Stimulated activated CD4-positive, alpha-beta T cell treated with anti-CD3 and anti-CD28 coated beads, Interleukin-2, amount 100 ng/mL, for 24 hours (primary cell): ENCODE data around the gene ATG9B.
"Not testable (repeated sequence)": the region's sequence is repeated elsewhere in the genome, so short reads cannot be mapped to it uniquely, and the experiment has no call there.

Source experiments
- DNase-seq, 2 donors: peaks; one replicate each; pipeline ENCODE4 v3.0.0-alpha.2; 2020

The ATG9B gene

DNA sequence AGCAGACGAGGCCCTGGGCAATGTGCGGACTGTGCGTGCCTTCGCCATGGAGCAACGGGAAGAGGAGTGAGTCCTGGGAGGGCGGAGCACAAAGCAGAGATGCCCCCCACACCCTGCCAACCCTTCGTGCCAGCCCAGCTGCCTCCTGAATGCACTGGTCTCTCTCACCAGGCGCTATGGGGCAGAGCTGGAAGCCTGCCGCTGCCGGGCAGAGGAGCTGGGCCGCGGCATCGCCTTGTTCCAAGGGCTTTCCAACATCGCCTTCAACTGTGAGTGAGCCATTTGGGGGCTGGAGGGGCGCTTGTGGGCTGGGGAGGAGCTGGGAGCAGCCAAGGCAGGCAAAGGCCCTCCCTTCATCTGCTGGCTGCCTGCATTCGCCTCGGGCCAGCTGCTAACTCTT lies 11.6 kb upstream of the ATG9B start:
- DNase-seq = no peak

DNA sequence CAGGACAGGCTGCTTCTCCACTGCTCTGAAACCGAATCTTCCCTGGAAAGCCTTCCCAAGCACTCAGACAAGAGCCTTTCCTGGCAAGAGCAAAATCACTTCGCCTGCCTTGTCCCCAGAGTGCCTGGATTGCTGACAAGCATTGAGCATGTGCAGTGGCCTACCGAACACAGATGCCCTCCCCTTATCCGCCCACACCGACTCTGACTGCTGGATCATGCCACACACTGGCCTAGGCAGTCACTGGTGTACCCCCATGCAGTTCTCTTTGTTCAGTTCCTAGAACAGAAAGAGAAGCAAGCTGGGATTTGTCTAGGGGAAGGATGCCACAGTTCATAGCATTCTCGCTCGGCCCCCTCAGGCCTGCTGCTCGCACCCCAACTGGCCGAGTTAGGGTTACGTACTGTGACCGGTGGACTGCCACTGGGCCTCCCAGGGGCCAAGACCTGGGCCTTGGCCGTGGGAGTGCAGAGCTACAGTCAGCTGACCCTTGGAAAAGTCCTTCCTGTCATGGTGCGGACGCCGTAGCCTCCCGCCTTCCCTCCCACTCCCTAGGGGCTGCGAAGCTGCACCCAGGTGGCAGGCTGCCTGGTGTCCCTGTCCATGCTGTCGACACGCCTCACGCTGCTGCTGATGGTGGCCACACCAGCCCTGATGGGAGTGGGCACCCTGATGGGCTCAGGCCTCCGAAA lies 10.9 kb upstream of the ATG9B start:
- DNase-seq = no peak

DNA sequence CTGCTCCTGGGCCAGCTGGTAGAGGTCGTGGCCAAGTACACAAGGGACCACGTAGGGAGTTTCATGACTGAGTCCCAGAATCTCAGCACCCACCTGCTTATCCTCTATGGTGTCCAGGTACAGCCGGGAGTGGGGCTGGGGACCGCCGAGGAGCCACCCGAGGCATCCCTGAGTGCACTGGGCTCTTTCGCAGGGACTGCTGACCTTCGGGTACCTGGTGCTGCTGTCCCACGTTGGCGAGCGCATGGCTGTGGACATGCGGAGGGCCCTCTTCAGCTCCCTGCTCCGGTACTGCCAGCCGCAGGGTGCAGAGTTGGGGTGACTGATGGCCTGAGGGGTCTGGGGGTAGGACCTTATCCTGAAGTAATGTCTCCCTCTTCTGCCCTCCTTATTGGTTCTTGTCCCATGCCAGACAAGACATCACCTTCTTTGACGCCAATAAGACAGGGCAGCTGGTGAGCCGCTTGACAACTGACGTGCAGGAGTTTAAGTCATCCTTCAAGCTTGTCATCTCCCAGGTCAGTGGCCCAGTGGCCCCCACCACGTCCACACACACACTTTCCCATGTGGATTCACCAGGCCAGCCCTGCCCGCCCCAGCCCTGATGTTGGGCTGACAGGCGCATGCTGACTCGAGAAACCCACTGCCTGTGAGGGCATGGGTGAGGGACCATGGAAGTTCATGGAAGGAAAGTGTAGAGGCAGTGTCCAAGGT lies 10.2 kb upstream of the ATG9B start:
- no peak for DNase-seq

DNA sequence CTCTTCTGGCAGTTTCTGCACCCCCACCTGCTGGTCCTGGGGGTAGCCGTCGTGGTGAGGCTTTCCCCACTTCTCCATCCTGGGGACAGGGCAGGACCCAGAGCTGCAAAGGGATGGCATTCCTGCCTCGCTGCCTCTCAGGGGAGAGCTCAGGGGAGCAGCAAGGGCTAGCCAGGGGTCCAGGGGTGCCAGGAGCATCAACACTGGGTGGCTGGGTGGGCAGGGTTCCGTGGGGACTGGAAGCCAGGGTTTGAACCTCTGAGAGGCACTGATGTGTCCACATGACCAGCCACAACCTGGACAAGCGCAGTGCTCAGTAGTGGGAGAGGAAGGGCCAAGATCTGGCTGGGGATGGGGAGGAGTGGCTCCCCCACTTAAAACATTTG lies 9.6 kb upstream of the ATG9B start:
- DNase-seq = no peak

DNA sequence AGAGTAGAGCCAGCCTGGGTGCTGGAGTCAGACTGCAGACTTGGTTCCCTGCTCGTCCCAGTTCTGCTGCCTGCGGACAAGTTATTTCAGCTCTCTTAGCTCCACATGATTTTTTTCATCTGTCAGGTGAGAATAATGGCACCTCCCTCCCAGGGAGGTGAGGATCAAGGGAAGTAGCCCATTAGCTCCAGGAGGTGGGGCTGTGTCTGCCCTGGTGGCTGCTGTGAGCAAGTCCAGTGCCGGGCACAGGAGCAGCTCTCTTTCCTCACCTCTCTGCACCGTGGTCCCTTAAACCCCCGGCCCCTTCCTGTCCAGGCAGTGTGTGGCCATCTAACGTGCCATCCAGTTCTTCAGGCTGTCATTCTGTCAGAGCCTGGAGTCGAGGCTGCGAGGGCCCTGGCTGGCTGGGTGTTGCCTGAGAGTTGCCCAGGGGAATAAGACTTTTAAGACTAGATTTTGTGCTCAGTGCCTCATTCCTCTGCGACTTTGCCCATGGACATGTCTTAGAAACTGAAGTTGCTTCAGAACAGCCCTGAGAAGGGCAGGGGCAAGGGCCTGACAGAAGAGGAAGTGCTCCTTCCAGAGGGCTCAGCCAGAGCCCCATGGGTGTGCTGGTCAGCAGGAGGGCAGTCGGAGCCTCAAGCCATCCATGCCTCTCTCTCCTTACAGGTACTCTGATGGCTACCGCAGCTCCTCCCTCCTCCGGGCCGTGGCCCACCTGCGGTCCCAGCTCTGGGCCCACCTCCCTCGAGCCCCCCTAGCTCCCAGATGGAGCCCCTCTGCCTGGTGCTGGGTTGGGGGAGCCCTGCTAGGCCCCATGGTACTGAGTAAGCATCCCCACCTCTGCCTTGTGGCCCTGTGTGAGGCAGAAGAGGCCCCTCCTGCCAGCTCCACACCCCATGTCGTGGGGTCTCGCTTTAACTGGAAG lies 8.9 kb upstream of the ATG9B start:
- DNase-seq = no peak

DNA sequence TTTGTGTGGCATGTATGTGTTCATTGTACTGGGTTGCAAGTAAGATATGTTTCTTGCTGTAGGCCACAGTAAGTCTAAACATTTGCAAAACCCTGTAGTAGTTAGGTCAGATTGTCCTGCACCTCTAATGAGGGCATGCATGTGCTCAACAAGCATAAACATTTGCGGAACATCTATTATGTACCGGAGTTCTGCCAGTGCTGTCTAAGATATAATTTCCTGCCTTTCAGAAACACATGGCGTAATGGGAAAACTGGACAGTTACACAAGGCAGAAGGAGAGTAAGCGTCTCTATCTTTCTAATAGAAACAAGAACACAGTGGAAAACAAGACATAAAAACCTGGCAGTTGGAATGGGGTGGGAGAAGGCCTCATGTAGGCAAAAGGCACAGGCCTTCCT lies 6.7 kb upstream of the ATG9B start:
- DNase-seq = no peak

DNA sequence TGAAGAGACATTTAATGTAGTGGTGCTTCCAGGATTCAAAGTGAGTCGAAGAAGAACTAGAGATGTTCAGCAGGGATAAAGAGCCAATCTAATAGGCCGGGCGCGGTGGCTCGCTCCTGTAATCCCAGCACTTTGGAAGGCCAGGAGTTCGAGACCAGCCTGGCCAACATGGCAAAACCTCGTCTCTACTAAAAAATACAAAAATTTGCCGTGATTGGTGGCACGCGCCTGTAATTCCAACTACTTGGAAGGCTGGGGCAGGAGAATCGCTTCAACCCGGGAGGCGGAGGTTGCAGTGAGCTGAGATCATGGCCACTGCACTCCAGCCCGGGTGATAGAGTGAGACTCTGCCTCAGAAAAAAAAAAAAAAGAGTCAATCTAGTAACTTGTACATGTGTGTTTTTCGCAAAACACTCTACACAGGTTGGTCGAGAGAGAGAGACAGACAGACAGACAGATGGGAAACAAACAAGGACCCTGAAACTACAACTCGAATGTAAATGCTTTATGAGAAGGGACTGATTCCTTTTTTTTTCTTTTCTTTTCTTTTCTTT lies 4.7 kb upstream of the ATG9B start:
- DNase-seq = no peak

DNA sequence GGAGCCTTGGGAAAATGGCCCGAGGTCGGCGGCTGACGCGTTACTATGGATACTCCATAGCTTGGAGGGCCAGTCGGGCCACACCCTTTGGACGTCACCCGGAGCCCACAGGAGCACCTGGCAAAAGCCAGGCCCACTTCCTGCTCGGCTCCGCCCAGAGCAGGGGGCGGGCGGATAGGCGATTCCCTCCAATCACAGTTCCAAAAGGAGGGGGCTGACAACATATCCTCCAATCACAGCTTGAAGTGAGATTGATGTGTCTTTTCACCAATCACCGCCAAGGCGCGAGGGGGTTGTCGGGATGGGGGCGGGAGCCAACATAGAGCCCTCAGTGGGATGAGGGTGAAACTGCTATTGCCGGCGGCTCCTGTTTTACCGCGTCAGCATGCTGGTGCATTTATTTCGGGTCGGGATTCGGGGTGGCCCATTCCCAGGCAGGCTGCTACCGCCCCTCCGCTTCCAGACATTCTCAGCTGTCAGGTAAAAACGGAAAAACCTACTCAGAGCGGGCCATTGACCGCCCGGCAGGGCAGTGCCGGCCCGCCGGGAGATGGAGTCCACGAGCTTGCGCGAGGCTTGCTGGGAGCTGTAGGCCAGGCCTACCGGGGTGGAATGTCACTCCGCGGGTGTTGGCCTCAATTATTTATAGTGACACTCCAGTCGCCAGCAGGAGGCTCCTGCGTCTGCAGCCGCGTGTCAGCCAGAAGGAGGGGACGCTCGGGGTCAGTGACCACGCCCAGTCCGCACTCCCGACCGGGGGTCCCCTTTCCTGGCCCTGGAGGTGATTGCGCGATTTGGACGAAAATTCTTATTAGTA lies 4.0 kb upstream of the ATG9B start, which contains the start of gene ABCB8:
Gene ABCB8 (plus strand): TSS at position 320 of the 817 bp plus-strand sequence. CDS start 66 bp downstream, at position 386.
- DNase-seq = peak; percentile 96 to 98

DNA sequence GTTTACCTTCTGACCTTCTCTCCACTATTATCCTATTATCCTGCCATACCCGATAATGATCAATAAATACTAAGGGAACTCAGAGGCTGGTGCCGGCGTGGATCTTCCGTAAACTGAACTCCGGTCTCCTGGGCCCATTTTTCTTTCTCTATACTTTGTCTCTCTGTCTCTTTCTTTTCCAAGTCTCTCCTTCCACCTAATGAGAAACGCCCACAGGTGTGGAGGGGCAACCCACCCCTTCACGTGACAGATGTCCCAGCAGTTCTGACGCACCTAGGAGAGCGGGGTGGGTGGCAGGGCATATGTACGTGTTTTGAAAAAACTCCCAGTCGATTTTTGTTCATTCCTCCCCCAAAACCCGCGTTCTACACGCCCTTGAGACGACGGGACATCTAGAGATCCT lies 3.4 kb upstream of the ATG9B start:
- DNase-seq = not testable (repeated sequence)

DNA sequence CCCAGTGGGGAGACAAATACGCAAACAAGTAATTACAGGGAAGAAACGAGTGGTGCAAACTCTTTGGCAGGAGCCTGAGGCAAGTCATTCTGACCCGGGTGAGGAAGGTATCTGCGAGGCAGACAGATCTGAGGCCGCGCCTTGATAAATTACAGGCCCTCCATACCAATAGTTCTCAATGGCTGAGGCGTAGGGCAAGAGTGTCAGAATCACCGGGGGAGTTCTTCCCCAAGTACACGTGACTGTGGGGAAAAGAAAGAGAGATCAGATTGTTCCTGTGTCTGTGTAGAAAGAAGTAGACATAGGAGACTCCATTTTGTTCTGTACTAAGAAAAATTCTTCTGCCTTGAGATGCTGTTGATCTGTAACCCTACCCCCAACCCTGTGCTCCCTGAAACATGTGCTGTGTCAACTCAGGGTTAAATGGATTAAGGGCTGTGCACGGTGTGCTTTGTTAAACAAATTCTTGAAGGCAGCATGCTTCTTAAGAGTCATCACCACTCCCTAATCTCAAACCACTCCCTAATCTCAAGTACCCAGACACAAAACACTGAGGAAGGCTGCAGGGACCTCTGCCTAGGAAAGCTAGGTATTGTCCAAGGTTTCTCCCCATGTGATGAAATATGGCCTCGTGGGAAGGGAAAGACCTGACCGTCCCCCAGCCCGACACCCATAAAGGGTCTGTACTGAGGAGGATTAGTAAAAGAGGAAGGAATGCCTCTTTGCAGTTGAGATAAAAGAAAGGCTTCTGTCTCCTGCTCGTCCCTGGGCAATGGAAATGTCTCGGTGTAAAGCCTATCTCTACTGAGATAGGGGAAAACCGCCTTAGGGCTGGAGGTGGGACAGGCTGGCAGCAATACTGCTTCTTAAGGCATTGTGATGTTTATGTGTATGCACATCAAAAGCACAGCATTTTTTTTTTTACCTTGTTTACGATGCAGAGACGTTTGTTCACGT lies 2.8 kb upstream of the ATG9B start:
- DNase-seq = not testable (repeated sequence)

DNA sequence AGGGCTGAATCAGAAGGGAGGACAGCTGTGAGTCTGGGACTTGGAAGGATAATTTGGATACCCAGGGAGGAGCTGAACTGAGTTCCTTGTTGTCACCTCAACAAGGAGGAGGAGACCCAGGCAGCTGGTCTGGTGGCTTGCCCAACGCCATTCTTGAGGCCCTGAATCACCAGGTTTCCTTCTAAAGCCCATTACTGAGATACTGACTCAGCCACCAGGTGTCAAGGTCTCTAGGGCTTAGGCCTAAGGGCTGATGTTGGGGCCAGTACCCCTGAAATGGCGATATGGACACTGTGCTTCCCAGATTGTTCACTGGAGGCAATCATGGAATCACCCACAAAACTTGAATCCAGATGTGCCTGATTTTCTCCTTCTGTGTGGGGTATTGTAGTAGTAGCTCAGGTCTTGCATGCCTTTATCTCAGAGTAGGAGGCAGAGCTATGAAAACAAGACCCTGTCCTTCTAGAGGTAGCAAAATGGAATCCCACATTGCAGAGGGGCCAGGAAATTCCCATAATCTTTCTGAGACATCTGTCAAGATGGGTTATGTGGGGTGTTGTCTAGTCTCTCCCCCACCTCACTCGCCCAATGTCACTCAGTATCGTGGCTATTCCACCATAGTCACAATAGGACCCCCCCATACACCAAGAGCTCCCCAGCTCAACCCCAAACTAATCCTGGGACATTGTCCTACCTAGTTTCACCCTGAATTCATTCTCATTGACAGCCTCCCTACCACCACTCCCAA lies 1.8 kb upstream of the ATG9B start:
- no peak for DNase-seq

DNA sequence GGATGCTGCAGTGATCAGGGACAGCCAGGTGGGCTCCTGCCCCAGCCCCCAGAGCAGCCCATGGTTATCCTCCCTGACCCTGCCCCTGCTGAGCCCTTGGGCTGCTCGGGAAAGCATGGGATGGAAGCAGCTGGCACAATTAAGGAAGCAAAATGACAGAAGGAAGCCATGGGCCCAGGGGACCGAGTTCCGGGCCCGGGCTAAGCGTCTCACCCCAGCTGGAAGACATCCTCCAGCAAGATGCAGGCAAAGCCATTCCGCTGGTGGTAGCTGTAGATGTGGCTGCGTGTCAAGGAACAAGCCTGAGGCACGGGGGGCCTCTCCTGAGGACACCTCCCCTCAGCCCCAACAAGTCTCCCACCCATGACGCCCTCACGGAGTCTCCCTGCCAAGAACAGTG lies 1.1 kb downstream of the ATG9B start:
- no peak for DNase-seq

DNA sequence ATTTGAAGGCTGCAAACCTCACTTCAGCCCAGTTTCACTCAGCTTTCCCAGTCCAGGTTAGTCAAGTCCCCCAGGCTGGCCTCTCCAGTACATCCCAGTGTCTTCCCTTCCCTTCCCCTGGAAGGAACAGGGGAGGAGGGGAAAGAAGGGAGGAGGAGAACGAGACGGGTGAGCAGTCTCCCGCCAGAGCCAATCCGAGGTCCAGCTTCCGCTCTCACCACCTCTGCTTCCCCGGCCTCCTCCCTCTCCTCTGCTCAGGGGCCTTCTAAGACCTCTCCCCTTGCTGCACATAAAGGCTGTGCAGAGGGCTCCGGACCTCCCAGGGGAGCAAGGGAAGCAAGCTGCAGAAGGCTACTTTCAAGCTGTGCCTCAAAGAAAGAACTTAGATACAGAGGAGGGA lies 4.1 kb downstream of the ATG9B start:
- DNase-seq = no peak

DNA sequence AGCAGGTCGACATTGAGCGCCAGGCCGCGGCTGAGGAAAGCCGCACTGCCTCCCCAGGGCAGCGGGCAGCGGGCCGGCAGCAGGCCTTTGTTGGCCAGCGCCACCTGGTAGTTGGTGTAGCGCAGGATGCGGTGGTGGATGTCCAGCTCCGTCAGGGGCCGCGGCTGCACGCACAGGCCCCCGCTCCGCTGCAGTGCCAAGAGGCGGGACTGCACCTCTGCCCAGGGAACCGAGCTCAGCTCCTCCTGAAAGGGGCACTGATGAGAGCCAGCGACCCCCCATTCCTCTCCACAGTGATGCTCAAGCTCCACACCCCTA lies 5.2 kb downstream of the ATG9B start:
- DNase-seq = no peak

DNA sequence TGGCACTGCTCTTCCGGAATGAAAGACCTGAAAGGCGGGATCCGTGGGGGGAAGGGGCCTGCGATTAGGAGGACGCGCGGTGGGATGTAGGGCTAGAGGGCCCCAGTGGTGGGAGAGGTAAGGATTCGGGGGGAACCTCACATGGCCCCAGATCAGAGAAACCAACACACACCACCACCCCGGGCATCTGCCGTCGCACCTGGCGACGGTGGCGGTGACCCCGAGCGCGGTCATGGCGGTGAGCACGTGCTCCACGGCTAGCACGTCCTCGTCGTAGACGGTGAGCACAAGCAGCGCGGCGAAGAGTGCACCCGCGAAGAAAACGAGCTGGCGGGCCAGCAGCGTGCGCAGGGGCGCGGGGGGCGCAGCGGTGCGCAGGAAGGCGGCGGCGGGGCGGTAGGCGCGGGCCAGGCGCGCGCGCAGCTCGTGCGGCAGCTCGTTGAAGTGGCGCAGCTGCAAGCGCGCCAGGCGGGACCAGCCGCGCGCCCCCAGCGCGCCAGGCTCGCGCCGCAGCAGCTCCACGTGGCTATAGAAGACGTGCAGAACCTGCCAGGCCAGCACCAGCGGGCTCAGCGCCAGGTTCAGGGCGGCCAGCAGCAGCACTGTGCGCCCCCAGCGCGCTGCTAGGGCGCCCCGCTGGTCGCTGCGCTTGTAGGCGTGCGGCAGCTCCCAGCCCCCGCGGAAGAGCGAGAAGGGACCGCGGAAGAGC lies 5.7 kb downstream of the ATG9B start:
- peak in 1 of 2 donors; percentile 47 for DNase-seq

DNA sequence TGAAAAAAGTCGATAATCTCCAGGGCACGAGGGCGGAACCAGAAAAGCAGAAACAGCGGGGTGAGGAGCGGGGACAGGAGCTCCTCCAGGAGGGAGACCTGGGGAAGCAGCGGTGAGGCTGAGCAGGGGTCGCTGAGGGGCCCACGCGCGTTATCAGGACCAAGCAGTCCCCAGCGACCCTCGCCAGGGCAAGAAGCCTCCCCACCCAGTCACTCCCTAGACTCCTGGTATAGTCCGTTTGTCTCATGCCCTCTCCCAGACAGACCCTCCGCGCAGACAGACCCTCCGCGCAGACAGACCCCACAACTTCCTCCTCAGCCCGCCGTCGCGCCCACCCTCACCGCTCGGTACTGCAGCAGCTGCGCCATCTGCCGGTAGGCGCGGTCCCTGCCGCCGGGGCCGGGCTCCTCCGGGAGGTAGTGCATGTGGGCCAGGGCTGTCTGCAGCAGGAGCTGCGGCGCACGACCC lies 6.3 kb downstream of the ATG9B start:
- DNase-seq = peak; percentile 86 to 89

DNA sequence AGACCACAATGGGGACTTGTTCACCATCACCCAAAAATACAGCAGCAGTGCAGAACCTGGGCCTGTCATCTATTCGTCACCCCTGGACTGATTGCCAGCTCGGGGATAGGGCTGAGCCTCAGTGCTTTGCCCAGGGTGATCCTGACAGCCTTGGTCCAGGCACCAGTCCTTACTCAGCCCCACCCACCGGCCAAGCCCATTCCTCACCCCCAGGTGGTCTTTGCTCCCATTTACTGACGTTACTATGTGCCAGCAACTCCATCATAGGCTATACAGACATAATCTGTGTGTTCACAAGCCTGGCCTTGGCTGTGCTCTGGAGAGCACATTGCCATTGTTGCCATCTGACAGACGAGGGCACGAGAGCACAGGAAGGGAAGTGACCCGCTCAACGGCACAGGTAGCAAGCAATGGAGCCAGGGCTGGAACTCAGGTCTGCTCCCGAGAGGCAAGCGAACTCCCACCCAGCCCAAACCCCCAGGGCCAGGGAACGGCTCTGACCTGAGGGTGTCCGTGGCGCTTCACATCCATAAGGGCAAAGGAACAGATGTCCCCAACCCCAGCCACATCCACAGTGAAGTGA lies 6.8 kb downstream of the ATG9B start:
- DNase-seq = no peak

DNA sequence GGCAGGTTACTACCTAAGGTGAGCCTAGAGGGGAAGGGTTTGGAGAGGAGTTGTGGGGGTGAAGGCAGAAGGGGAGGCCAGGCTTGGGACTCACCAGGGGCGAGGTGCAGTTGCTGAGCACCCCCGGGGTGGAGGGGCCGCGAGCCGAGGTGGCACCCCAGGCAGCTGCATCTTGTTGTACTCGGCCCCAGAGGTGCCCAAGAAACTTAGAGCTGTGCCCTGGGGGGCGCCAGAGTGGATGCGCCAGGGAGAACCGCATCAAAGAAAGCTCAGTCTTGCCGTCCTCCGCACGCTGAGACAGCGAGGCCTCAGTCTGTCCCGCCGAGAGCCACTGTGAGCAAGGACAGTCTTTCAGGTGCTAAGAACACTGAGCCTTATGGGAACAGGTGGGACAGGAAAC lies 7.4 kb downstream of the ATG9B start:
- no peak for DNase-seq

DNA sequence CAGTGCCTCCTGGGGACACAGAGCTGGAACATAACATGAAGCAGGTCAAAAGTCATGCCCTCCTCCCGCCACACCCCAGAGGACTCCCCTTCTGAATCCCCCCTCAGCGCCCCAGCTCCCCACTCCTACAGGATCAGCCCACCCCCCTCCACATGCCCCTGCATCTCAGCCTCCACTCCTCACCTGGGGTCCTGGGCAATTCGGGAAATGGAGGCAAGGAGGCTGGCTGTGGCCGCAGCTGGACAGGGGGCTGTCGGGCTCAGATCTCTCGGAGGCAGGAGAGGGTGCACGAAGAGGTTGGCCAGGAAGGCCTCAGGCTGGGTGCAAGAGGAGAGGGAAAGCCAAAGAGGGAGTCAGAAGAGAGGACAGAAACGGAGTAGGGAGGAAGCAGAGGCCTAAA lies 7.8 kb downstream of the ATG9B start:
- no peak for DNase-seq
